H1 (cell line): Measurements from ENCODE around the gene GAK. TPM values are rescaled to one million over a fixed set of nuclear protein-coding genes. Genes with fewer than 3 reads are reported as not detected.

Experiments
- CTCF ChIA-PET: fragments of 300-600 bp; sonication (Branson Sonifier 250); formaldehyde crosslinking; loops from one replicate; lab custom pipeline; 2021; ENCODE audit not compliant: partially characterized antibody; lab: Charles Lee
- POLR2A ChIA-PET: fragments of 300-600 bp; sonication (Branson Sonifier 250); formaldehyde crosslinking; loops from one replicate; lab custom pipeline; 2021; ENCODE audit warnings: inconsistent platforms; ENCODE audit not compliant: partially characterized antibody; lab: Charles Lee
- DNase-seq, 2 experiments: peaks; one replicate each; pipeline versions ENCODE4 v3.0.0 to v3.0.0-alpha.2; 2010 to 2022; ENCODE audit warnings: low spot score in 2 of 2, low read depth in 1 of 2, mixed read lengths in 1 of 2
- FAIRE-seq: peaks from 2 replicates; lab custom pipeline; 2011; peaks lifted over from hg19 to GRCh38; lab: Jason Lieb, UNC
- H2AFZ ChIP-seq: 2 replicates; pipeline ENCODE4 v1.8.1; 2012; ENCODE audit warnings: low read length, inconsistent platforms
- H2AK5ac ChIP-seq: 2 replicates; pipeline ENCODE4 v1.6.1; 2013; ENCODE audit warnings: low read depth, low read length
- H2BK120ac ChIP-seq: replicated peaks from 2 replicates; pipeline ENCODE3; 2013; ENCODE audit warnings: low read depth, low read length, inconsistent platforms
- H2BK12ac ChIP-seq: 2 replicates; pipeline ENCODE4 v1.6.1; 2013; ENCODE audit warnings: low read depth, low read length
- H2BK15ac ChIP-seq: 2 replicates; pipeline ENCODE4 v1.6.1; 2013; ENCODE audit warnings: low read length
- H2BK20ac ChIP-seq: 2 replicates; pipeline ENCODE4 v1.6.1; 2013; ENCODE audit warnings: low read length
- H2BK5ac ChIP-seq: 2 replicates; pipeline ENCODE4 v1.6.1; 2013; ENCODE audit warnings: low read depth, low read length
- H3K14ac ChIP-seq: 2 replicates; pipeline ENCODE4 v1.6.1; 2013; ENCODE audit warnings: inconsistent platforms; ENCODE audit not compliant: insufficient read length
- H3K18ac ChIP-seq: 2 replicates; pipeline ENCODE4 v1.6.1; 2013; ENCODE audit warnings: low read length; ENCODE audit errors: extremely low read depth
- H3K23ac ChIP-seq: 2 replicates; pipeline ENCODE4 v1.6.1; 2013; ENCODE audit warnings: inconsistent platforms; ENCODE audit not compliant: insufficient read length
- H3K23me2 ChIP-seq: 2 replicates; pipeline ENCODE4 v1.6.1; 2013; ENCODE audit warnings: low read depth, low read length
- H3K27ac ChIP-seq: 2 replicates; pipeline ENCODE4 v1.6.1; 2011; ENCODE audit warnings: low read depth, low read length, inconsistent platforms
- H3K27me3 ChIP-seq, 4 experiments: replicated peaks in 1 of 4; 1 replicate in 1 of 4; 2 replicates in 3 of 4; pipeline versions ENCODE4 v1.6.1 to v1.8.1; 2011 to 2013; ENCODE audit warnings: low read length in 3 of 4, mild to moderate bottlenecking in 3 of 4, inconsistent platforms in 2 of 4, mixed read lengths in 2 of 4, moderate library complexity in 1 of 4; ENCODE audit not compliant: control insufficient read depth in 3 of 4, insufficient read depth in 3 of 4; ENCODE audit errors: extremely low read depth in 1 of 4
- H3K36me3 ChIP-seq, 4 experiments: 2 replicates each; pipeline versions ENCODE4 v1.6.1 to v1.8.1; 2011 to 2013; ENCODE audit warnings: mild to moderate bottlenecking in 4 of 4, low read length in 3 of 4, moderate library complexity in 2 of 4, control low read depth in 1 of 4, inconsistent platforms in 1 of 4; ENCODE audit not compliant: insufficient read depth in 4 of 4, control insufficient read depth in 2 of 4
- H3K4ac ChIP-seq: replicated peaks from 2 replicates; pipeline ENCODE3; 2013; ENCODE audit warnings: low read length, low read depth, mixed read lengths, inconsistent platforms; ENCODE audit not compliant: insufficient read length
- H3K4me1 ChIP-seq, 4 experiments: replicated peaks in 1 of 4; 1 replicate in 1 of 4; 2 replicates in 3 of 4; pipeline versions ENCODE4 v1.6.1 to v1.8.1; 2011 to 2013; ENCODE audit warnings: low read length in 3 of 4, inconsistent platforms in 2 of 4, mixed read lengths in 1 of 4; ENCODE audit not compliant: insufficient read depth in 4 of 4, control insufficient read depth in 3 of 4
- H3K4me2 ChIP-seq, 2 experiments: 2 replicates each; pipeline versions ENCODE4 v1.6.1 to v1.8.1; 2011 to 2013; ENCODE audit warnings: low read depth in 2 of 2, low read length in 2 of 2, control low read depth in 1 of 2, inconsistent platforms in 1 of 2, mild to moderate bottlenecking in 1 of 2; ENCODE audit not compliant: insufficient read depth in 1 of 2
- H3K4me3 ChIP-seq, 4 experiments: fragments of 200-600, 300-600 bp in 1 of 4; sonication (generic), shearing (Covaris generic), sonication (Bioruptor Twin) in 1 of 4; 2 replicates each; pipeline versions ENCODE4 v1.5.1 to v1.8.1; 2011 to 2016; ENCODE audit warnings: low read length in 4 of 4, low read depth in 3 of 4, control low read depth in 2 of 4, inconsistent platforms in 2 of 4, mild to moderate bottlenecking in 2 of 4, mixed read lengths in 1 of 4, moderate library complexity in 1 of 4; ENCODE audit not compliant: insufficient read depth in 2 of 4; ENCODE audit errors: extremely low read depth in 1 of 4
- H3K56ac ChIP-seq: replicated peaks from 2 replicates; pipeline ENCODE3; 2013; ENCODE audit warnings: low read depth, mild to moderate bottlenecking, mixed read lengths, low read length, inconsistent platforms; ENCODE audit not compliant: insufficient read length
- H3K79me1 ChIP-seq: 2 replicates; pipeline ENCODE4 v1.6.1; 2013; ENCODE audit warnings: low read depth, low read length, control low read depth
- H3K79me2 ChIP-seq, 2 experiments: 2 replicates each; pipeline versions ENCODE4 v1.6.1 to v1.8.1; 2012 to 2013; ENCODE audit warnings: low read length in 2 of 2, mild to moderate bottlenecking in 2 of 2, inconsistent platforms in 1 of 2; ENCODE audit not compliant: insufficient read depth in 2 of 2, control insufficient read depth in 1 of 2
- H3K9ac ChIP-seq, 4 experiments: replicated peaks in 1 of 4; 1 replicate in 1 of 4; 2 replicates in 3 of 4; pipeline versions ENCODE4 v1.6.1 to v1.8.1; 2011 to 2013; ENCODE audit warnings: low read depth in 3 of 4, low read length in 3 of 4, control low read depth in 2 of 4, mild to moderate bottlenecking in 2 of 4, moderate library complexity in 2 of 4, inconsistent platforms in 1 of 4; ENCODE audit errors: extremely low read depth in 1 of 4
- H3K9me3 ChIP-seq, 2 experiments: 2 replicates each; pipeline versions ENCODE4 v1.6.1 to v1.8.1; 2012 to 2013; ENCODE audit warnings: mild to moderate bottlenecking in 2 of 2, moderate library complexity in 2 of 2, control low read depth in 1 of 2, inconsistent platforms in 1 of 2, low read depth in 1 of 2, low read length in 1 of 2, mixed read lengths in 1 of 2; ENCODE audit not compliant: insufficient read depth in 2 of 2
- H4K20me1 ChIP-seq, 2 experiments: replicated peaks in 1 of 2; 2 replicates each; pipeline versions ENCODE3 to v1.8.1; 2011 to 2013; ENCODE audit warnings: inconsistent platforms in 2 of 2, low read length in 2 of 2, mild to moderate bottlenecking in 1 of 2; ENCODE audit not compliant: insufficient read depth in 2 of 2, control insufficient read depth in 1 of 2
- H4K5ac ChIP-seq: 2 replicates; pipeline ENCODE4 v1.6.1; 2013; ENCODE audit warnings: low read length, low read depth, mixed read lengths, inconsistent platforms; ENCODE audit not compliant: insufficient read length
- H4K8ac ChIP-seq: 2 replicates; pipeline ENCODE4 v1.8.0; 2013; ENCODE audit warnings: mild to moderate bottlenecking, moderate library complexity, low read length, inconsistent platforms; ENCODE audit not compliant: insufficient read depth; ENCODE audit errors: extremely low read depth
- H4K91ac ChIP-seq: replicated peaks from 2 replicates; pipeline ENCODE3; 2013; ENCODE audit warnings: low read length, mixed read lengths, inconsistent platforms; ENCODE audit not compliant: insufficient read length
- BACH1 ChIP-seq: IDR thresholded peaks from 2 replicates; pipeline ENCODE4 v1.6.1; 2012; ENCODE audit warnings: low read length, improper control_type of control experiment
- BRCA1 ChIP-seq: IDR thresholded peaks from 2 replicates; pipeline ENCODE4 v1.6.1; 2012; ENCODE audit warnings: low read depth, low read length, improper control_type of control experiment
- CHD2 ChIP-seq: IDR thresholded peaks from 2 replicates; pipeline ENCODE4 v1.6.1; 2012; ENCODE audit warnings: low read length, improper control_type of control experiment
- EP300 ChIP-seq, 2 experiments: IDR thresholded peaks; 1 replicate in 1 of 2; 2 replicates in 1 of 2; pipeline ENCODE4 v1.6.1; 2011 to 2012; ENCODE audit warnings: low read depth in 2 of 2, low read length in 2 of 2, mild to moderate bottlenecking in 2 of 2, borderline replicate concordance in 1 of 2, inconsistent platforms in 1 of 2, moderate library complexity in 1 of 2
- GABPA ChIP-seq: IDR thresholded peaks from 2 replicates; pipeline ENCODE4 v1.6.1; 2011; ENCODE audit warnings: mild to moderate bottlenecking, low read length, moderate library complexity, borderline replicate concordance; ENCODE audit not compliant: insufficient read depth
- KDM4A ChIP-seq: IDR thresholded peaks from one replicate; pipeline ENCODE4 v1.7.1; 2012; ENCODE audit warnings: low read depth, mild to moderate bottlenecking, moderate library complexity, low read length, inconsistent platforms; ENCODE audit not compliant: severe bottlenecking
- POLR2AphosphoS5 ChIP-seq: IDR thresholded peaks from 2 replicates; pipeline ENCODE4 v1.6.1; 2011; ENCODE audit warnings: low read depth, low read length
- RAD21 ChIP-seq, 2 experiments: IDR thresholded peaks in 1 of 2; conservative IDR thresholded peaks in 1 of 2; 2 replicates each; pipeline ENCODE4 v1.6.1; 2011; ENCODE audit warnings: low read depth in 2 of 2, low read length in 2 of 2, improper control_type of control experiment in 1 of 2, inconsistent platforms in 1 of 2, mild to moderate bottlenecking in 1 of 2, moderate library complexity in 1 of 2
- RXRA ChIP-seq: IDR thresholded peaks from 2 replicates; pipeline ENCODE4 v1.6.1; 2011; ENCODE audit warnings: low read depth, mild to moderate bottlenecking, low read length, moderate library complexity; ENCODE audit not compliant: insufficient read depth
- SIRT6 ChIP-seq: IDR thresholded peaks from one replicate; pipeline ENCODE4 v1.7.1; 2012; ENCODE audit warnings: low read length, inconsistent platforms
- SRF ChIP-seq: IDR thresholded peaks from 2 replicates; pipeline ENCODE4 v1.6.1; 2011; ENCODE audit warnings: mild to moderate bottlenecking, low read depth, low read length, moderate library complexity
- WGBS, 2 experiments: shearing (Covaris generic) in 1 of 2; methylation state at CpG; one replicate each; pipeline versions ENCODE4 v1.1.6 to v1.1.7; 2013 to 2015; ENCODE audit warnings: low lambda C conversion rate in 2 of 2, mixed read lengths in 2 of 2, inconsistent platforms in 1 of 2, low coverage in 1 of 2, missing lambda C conversion rate in 1 of 2; ENCODE audit not compliant: insufficient replicate concordance in 2 of 2, insufficient coverage in 1 of 2, insufficient read length in 1 of 2; ENCODE audit errors: extremely low coverage in 1 of 2, missing lambda C conversion rate in 1 of 2; 5-methylcytosine and 5-hydroxymethylcytosine counted together
- polyA plus RNA-seq, 7 experiments: library from polyadenylated mRNA; depleted of rRNA in 3 of 7; stranded (reverse) in 5 of 7; unstranded in 2 of 7; fragments of >200 nt in 5 of 7; fragments of 200-250 nt in 2 of 7; gene quantifications; 1 replicate in 5 of 7; 2 replicates in 1 of 7; 4 replicates in 1 of 7; pipeline versions ENCODE4 v1.2.1 to v1.2.3, GENCODE V29; 2011 to 2013; ENCODE audit warnings: missing spikeins in 2 of 7, mixed read lengths in 2 of 7
- total RNA-seq: library from RNA; stranded (reverse); fragmentation: NEBNext Ultra II Directional; extraction: Animal tissue kit (Norgen Biotek cat#: 25700); gene quantifications from 2 replicates; pipeline ENCODE4 v1.2.1, GENCODE V29; 2021

GAK gene
- total and polyA plus RNA-seq, 2 of the 8 experiments (the other 6 are each of a cell fraction or from before 2014, with no cell fraction given): 31.5 to 70.8 TPM

DNA sequence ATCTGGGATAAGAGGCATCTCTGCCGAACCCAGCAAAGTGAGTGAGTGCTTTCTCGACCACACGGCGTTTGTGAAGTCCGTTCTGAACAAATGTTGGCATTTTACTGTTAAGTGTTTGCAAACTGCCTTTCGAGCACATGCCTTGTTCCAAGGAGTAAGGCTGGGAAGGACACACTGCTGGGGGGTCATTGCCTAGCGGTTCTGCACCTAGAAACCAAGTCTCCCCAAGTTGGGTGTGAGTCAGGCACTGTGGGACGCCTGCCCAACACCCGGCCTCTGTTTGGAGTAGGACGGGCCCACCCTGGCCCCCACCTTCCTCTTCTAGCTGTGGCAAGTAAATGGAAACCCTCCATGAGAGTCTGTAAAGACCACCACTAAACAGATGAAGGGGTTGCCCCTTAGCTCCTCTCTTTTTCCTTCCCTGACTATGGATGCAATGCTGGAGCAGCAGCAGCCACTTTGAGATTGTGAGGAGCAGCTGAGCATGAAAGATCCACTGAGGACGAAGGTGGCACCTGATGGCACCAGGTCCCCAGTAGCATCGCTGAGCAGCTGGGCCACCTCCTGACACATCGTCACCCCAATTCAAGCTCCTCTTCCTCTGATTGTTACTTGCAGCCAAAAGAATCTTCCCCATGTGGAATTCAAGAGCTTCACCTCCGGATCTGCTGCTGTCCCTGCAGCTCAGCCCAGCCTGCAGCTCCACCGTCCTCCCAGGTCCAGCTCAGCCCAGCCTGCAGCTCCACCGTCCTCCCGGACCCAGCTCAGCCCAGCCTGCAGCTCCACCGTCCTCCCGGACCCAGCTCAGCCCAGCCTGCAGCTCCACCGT lies 112.5 kb downstream of the GAK start:
- H4K91ac ChIP-seq: no peak overlapping the region
- no peak overlapping the region for H3K4me3 ChIP-seq
- no peak overlapping the region for H3K14ac ChIP-seq
- H4K5ac ChIP-seq: no peak overlapping the region
- FAIRE-seq (no peak), DNase-seq (no peak)
- no peak overlapping the region for H3K23ac ChIP-seq
- H3K18ac ChIP-seq: no peak overlapping the region
- H3K79me1 ChIP-seq: no peaks in the 10 kb centered on the region
- no peak overlapping the region for H2AK5ac ChIP-seq
- H3K4me2 ChIP-seq: no peak overlapping the region
- H2BK120ac ChIP-seq: no peak overlapping the region
- peaks cover 16 to 73% (median 48%) of the 10 kb centered on the region in 4 experiments for H3K27me3 ChIP-seq
- H3K79me2 ChIP-seq: no peaks in the 10 kb centered on the region
- H3K27ac ChIP-seq: no peak overlapping the region
- no peak overlapping the region for H3K9ac ChIP-seq
- no peak overlapping the region for H2BK12ac ChIP-seq
- no peak overlapping the region for H4K8ac ChIP-seq
- no peak overlapping the region for H2BK5ac ChIP-seq
- ChIA-PET CTCF (interaction anchor here (0.6 to 1.4 kb wide), 7 partner anchors 14 to 95 kb away, joined by 3 to 4 read pairs (median 3); no protein-coding TSS in a partner anchor), POLR2A (no interaction called here)
- peaks cover 2 to 7% of the 10 kb centered on the region in 2 experiments for H4K20me1 ChIP-seq
- H2BK15ac ChIP-seq: no peak overlapping the region
- no peak overlapping the region for H2AFZ ChIP-seq
- H3K36me3 ChIP-seq: no peaks in the 10 kb centered on the region
- WGBS, 2 experiments: 85% methylated on average over 20 of the region's 20 CpGs; no CpG with 5 or more reads in 1 of the 2 experiments
- peaks cover 0 to under 1% (median 0%) of the 10 kb centered on the region in 4 experiments; a peak in 1 of 7 replicates for H3K4me1 ChIP-seq
- H3K9me3 ChIP-seq: no peaks in the 10 kb centered on the region
- no peak overlapping the region for H3K56ac ChIP-seq
- no peak overlapping the region for H2BK20ac ChIP-seq
- H3K23me2 ChIP-seq: no peaks in the 10 kb centered on the region
- no peak overlapping the region for H3K4ac ChIP-seq
- TF ChIP-seq BRCA1 (no peak), EP300 (IDR thresholded peaks at IDR 0.05; ENCODE audit: borderline replicate concordance in 1 of 2, low read depth in 2 of 2, low read length in 2 of 2) (no peak), GABPA (no peak), SRF (no peak), KDM4A (no peak), RAD21 (IDR thresholded peaks at IDR 0.05 in 1 of 2, conservative IDR thresholded peaks at IDR 0.05 in 1 of 2; ENCODE audit: low read depth in 2 of 2, low read length in 2 of 2) (no peak), CHD2 (no peak), BACH1 (no peak), SIRT6 (no peak), POLR2AphosphoS5 (no peak), RXRA (no peak)
